HG03354 (cell line): Measurements from ENCODE around the gene SHISAL2A.
"Not testable (repeated sequence)": the region's sequence is repeated elsewhere in the genome, so short reads cannot be mapped to it uniquely, and the experiment has no call there.

Experiments used
- ATAC-seq: cut with Tn5 transposase; IDR thresholded peaks from one replicate; pipeline ENCODE4 v1.9.1; 2021; ENCODE audit warnings: mild to moderate bottlenecking; ENCODE audit not compliant: unreplicated experiment, poor library complexity, severe bottlenecking

The SHISAL2A gene

GRCh38 chr1:52677076-52677806 lies 44.3 kb downstream of the SHISAL2A start:
- no peak for ATAC-seq

GRCh38 chr1:52679048-52679447 lies 46.1 kb downstream of the SHISAL2A start:
- ATAC-seq, result no peak

GRCh38 chr1:52679498-52679897 lies 46.5 kb downstream of the SHISAL2A start:
- ATAC-seq, result no peak

GRCh38 chr1:52680353-52680752 lies 47.4 kb downstream of the SHISAL2A start:
- ATAC-seq, result no peak

GRCh38 chr1:52681136-52681535 lies 48.2 kb downstream of the SHISAL2A start:
- ATAC-seq, result no peak

GRCh38 chr1:52683367-52683940 lies 50.5 kb downstream of the SHISAL2A start:
- no peak for ATAC-seq

GRCh38 chr1:52684545-52684944 lies 51.6 kb downstream of the SHISAL2A start:
- no peak for ATAC-seq

- ATAC-seq, result peak; percentile 78
Measured at GRCh38 chr1:52686261-52686751, 53.3 kb downstream of the SHISAL2A start.

- ATAC-seq, result no peak
Measured at GRCh38 chr1:52686830-52687229, 53.9 kb downstream of the SHISAL2A start.

GRCh38 chr1:52691821-52692220 lies 58.9 kb downstream of the SHISAL2A start:
- ATAC-seq, result no peak

GRCh38 chr1:52692697-52693096 lies 59.7 kb downstream of the SHISAL2A start:
- ATAC-seq, result no peak

- ATAC-seq, result not testable (repeated sequence)
Measured at GRCh38 chr1:52693351-52693750, 60.4 kb downstream of the SHISAL2A start.

- no peak for ATAC-seq
Measured at GRCh38 chr1:52693843-52694242, 60.9 kb downstream of the SHISAL2A start.

- no peak for ATAC-seq
Measured at GRCh38 chr1:52695627-52696026, 62.7 kb downstream of the SHISAL2A start.

- peak; percentile 42 for ATAC-seq
Measured at GRCh38 chr1:52697795-52698674, 65.1 kb downstream of the SHISAL2A start, which contains the start of gene COA7. TSS of gene COA7 (minus strand) at chr1:52698347. CDS start at chr1:52698326, 21 bp downstream.

GRCh38 chr1:52702886-52703787 lies 70.2 kb downstream of the SHISAL2A start:
- peak; percentile 97 for ATAC-seq

GRCh38 chr1:52706136-52706670 lies 73.2 kb downstream of the SHISAL2A start:
- no peak for ATAC-seq
